Type B pancreatic cell (in vitro differentiated cells): ENCODE data around the gene PRR20G. TPM values are rescaled to one million over a fixed set of nuclear protein-coding genes. Genes with fewer than 3 reads are reported as not detected.

Experiments
- DNase-seq: peaks from one replicate; pipeline ENCODE4 v3.0.0; 2021; ENCODE audit warnings: mixed read lengths; ENCODE audit not compliant: unreplicated experiment; ENCODE audit errors: extremely low spot score
- H3K27ac Mint-ChIP-seq: 2 replicates; pipeline ENCODE4 v1.8.0; 2021; ENCODE audit warnings: mild to moderate bottlenecking, mixed read lengths
- H3K27me3 Mint-ChIP-seq: 2 replicates; pipeline ENCODE4 v1.8.0; 2021; ENCODE audit warnings: mixed read lengths
- H3K36me3 Mint-ChIP-seq: 2 replicates; pipeline ENCODE4 v1.8.0; 2021; ENCODE audit warnings: mixed read lengths
- H3K4me1 Mint-ChIP-seq: one replicate; pipeline ENCODE4 v1.8.0; 2021; ENCODE audit warnings: mixed read lengths; ENCODE audit not compliant: unreplicated experiment
- H3K4me3 Mint-ChIP-seq: 2 replicates; pipeline ENCODE4 v1.8.0; 2021; ENCODE audit warnings: mild to moderate bottlenecking, mixed read lengths
- H3K9me3 Mint-ChIP-seq: 2 replicates; pipeline ENCODE4 v1.8.0; 2021; ENCODE audit warnings: mixed read lengths
- CTCF ChIP-seq: fragments of 200-600 bp; sonication (generic); conservative IDR thresholded peaks from 2 replicates; pipeline ENCODE4 v1.5.0; 2021; ENCODE audit warnings: antibody characterized with exemption, mild to moderate bottlenecking
- total RNA-seq: library from RNA; stranded (reverse); gene quantifications from 2 replicates; pipeline ENCODE4 v1.2.1, GENCODE V29; 2021; ENCODE audit warnings: low replicate concordance

Gene PRR20G
- total RNA-seq, 1 donor from 2014 or later, result not detected

GRCh38 chr3:127289706-127290575, 2.1 kb upstream of the PRR20G start:
- H3K27me3 Mint-ChIP-seq, result peaks cover 26% of the 10 kb centered on the region
- TF ChIP-seq CTCF, result no peak
- DNase-seq, result no peak
- H3K36me3 Mint-ChIP-seq, result no peaks in the 10 kb centered on the region
- H3K9me3 Mint-ChIP-seq, result no peaks in the 10 kb centered on the region
- H3K27ac Mint-ChIP-seq, result no peak overlapping the region
- no peak overlapping the region for H3K4me3 Mint-ChIP-seq
- no peaks in the 10 kb centered on the region for H3K4me1 Mint-ChIP-seq

DNA sequence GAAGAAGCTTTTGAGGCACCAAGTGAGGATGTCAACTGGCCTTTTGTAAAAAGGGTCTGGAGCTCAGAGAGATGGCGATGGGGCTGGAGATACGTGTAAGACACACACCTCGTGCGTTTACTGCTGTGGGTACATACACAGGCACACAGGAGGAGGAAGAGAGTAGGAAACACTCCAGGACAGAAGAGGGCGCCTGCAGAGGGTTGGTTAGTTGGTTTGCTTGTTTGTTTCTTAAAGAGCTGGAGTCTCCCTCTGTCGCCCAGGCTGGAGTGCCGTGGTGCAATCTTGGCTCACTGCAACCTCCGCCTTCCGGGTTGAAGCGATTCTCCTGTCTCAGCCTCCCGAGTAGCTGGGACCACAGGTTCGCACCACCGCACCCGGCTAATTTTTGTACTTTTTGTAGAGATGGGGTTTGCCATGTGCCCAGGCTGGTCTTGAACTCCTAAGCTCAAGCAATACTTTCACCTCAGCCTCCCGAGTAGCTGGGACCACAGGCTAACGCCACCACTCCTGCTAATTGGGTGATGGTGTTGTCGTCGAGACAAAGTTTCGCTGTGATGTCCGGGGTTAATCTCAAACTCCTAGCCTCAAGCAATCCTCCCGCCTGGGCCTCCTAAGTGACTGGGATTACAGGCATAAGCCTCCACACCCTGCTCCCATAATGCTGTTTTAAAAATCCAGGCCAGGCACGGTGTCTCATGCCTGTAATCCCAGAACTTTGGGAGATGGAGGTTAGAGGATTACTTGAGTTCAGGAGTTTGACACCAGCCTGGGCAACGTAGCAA, 1.3 kb upstream of the PRR20G start:
- no peaks in the 10 kb centered on the region for H3K9me3 Mint-ChIP-seq
- H3K27me3 Mint-ChIP-seq, result peaks cover 23% of the 10 kb centered on the region
- TF ChIP-seq CTCF, result no peak
- no peaks in the 10 kb centered on the region for H3K36me3 Mint-ChIP-seq
- H3K4me3 Mint-ChIP-seq, result no peak overlapping the region
- no peak for DNase-seq
- H3K4me1 Mint-ChIP-seq, result no peaks in the 10 kb centered on the region
- H3K27ac Mint-ChIP-seq, result no peak overlapping the region

- DNase-seq, result no peak
- H3K27ac Mint-ChIP-seq, result no peak overlapping the region
- no peaks in the 10 kb centered on the region for H3K4me1 Mint-ChIP-seq
- no peaks in the 10 kb centered on the region for H3K9me3 Mint-ChIP-seq
- no peak for TF ChIP-seq CTCF
- peaks cover 27% of the 10 kb centered on the region for H3K27me3 Mint-ChIP-seq
- no peak overlapping the region for H3K4me3 Mint-ChIP-seq
- H3K36me3 Mint-ChIP-seq, result no peaks in the 10 kb centered on the region
Observed at GRCh38 chr3:127288343-127288742, 497 bp upstream of the PRR20G start.

DNA sequence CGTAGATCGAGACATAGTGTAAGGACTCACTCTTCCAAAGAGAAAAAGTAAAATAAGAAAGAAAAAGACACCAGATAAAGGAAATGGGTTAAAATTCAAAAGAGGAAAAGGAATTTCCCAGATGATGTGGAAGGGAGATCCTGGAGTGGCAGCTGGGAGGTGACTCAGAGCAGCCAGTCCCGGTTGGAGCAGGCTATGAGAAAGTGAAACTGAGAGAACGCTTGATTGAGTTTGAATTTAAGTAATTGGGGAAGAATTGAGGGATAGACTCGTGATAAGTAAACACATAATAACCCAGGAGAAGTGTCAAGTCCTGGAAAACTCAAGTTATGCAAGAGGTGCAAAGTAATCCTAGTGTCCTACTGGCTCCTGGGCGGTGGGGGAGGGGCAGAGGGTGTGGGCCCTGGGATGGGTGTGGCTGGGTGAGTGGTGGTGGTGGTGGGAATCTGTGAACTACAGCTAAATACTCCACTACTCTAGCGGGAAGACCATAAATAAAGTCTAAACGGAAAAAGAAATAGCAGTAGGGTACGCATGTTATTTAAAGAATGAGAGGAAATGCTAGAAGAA, 1.2 kb downstream of the PRR20G start:
- no peak for TF ChIP-seq CTCF
- Mint-ChIP-seq H3K9me3 (no peaks in the 10 kb centered on the region), H3K4me1 (no peaks in the 10 kb centered on the region)

DNA sequence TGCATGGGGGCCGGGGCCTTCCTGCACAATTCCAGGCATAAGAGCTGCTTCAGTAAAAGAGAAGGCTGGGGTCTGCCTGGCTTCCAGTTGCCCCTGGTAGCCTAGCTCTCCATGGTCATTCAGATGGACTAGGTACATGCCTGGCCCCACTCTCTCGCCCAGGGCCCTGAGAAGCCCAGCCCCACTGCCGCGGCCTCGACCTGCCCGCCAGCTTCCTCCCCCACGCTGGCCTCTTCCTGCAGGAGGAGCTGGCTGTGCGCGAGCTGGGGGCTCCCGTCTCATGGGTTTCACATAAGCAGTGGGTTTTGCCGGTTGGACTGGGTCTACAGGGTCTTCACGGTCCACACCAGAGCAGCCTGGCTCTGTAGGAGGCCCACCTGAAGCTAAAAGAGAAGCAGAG, 3.6 kb downstream of the PRR20G start:
- Mint-ChIP-seq H3K27ac (no peak overlapping the region), H3K27me3 (peaks cover 39% of the 10 kb centered on the region), H3K4me1 (no peaks in the 10 kb centered on the region), H3K36me3 (no peaks in the 10 kb centered on the region), H3K4me3 (no peak overlapping the region), H3K9me3 (peaks cover 4% of the 10 kb centered on the region)
- DNase-seq, result no peak
- TF ChIP-seq CTCF, result no peak

More for the DNA sequence above, 1.2 kb downstream of the PRR20G start:
- H3K4me3 Mint-ChIP-seq, result no peak overlapping the region
- no peak for DNase-seq
- no peaks in the 10 kb centered on the region for H3K36me3 Mint-ChIP-seq
- H3K27ac Mint-ChIP-seq, result no peak overlapping the region
- H3K27me3 Mint-ChIP-seq, result peaks cover 30% of the 10 kb centered on the region
